GM12878 (cell line): ENCODE data around the gene FBXO21. TPM values are rescaled to one million over a fixed set of nuclear protein-coding genes. Genes with fewer than 3 reads are reported as not detected.

Experiments used
- ATAC-seq: fragments of 200-7000 bp; cut with Tn5 transposase; 3 replicates; pipeline ENCODE4 v1.9.1; 2020; ENCODE audit warnings: mild to moderate bottlenecking, moderate library complexity
- BruUV-seq: library from RNA; stranded (reverse); fragments of 400-500 nt; replicated peaks from 2 replicates; lab custom pipeline; 2021; lab: Mats Ljungman, UMichigan
- CTCF ChIA-PET: fragments of 300-600 bp; sonication (Branson Sonifier 250); formaldehyde crosslinking; extraction: SDS; loops from one replicate; lab custom pipeline; 2021; ENCODE audit warnings: inconsistent platforms; lab: Yijun Ruan, JAX
- POLR2A ChIA-PET: fragments of 350-600 bp; formaldehyde crosslinking; extraction: SDS; loops from one replicate; lab custom pipeline; 2021; ENCODE audit warnings: inconsistent platforms; lab: Charles Lee
- RAD21 ChIA-PET: fragments of 300-600 bp; sonication (Branson Sonifier 250); formaldehyde crosslinking; loops from one replicate; lab custom pipeline; 2023; ENCODE audit warnings: antibody characterized with exemption; ENCODE audit not compliant: unreplicated experiment; lab: Charles Lee
- SMC1A ChIA-PET: fragments of 300-600 bp; sonication (Branson Sonifier 250); formaldehyde crosslinking; loops from one replicate; lab custom pipeline; 2023; ENCODE audit not compliant: unreplicated experiment, uncharacterized antibody; lab: Charles Lee
- DNase-seq: peaks from one replicate; pipeline ENCODE4 v3.0.0-alpha.2; 2011; ENCODE audit warnings: low read depth, low spot score
- FAIRE-seq: peaks from 3 replicates; lab custom pipeline; 2011; peaks lifted over from hg19 to GRCh38; lab: Jason Lieb, UNC
- H2AFZ ChIP-seq: 2 replicates; pipeline ENCODE4 v1.6.0; 2011; ENCODE audit warnings: low read depth, low read length, control low read depth; ENCODE audit not compliant: control insufficient read depth
- H3K27ac ChIP-seq: 2 replicates; pipeline ENCODE4 v1.5.1; 2011; ENCODE audit warnings: control low read depth; ENCODE audit not compliant: control insufficient read depth, insufficient read depth
- H3K27me3 ChIP-seq, 2 experiments: replicated peaks in 1 of 2; 2 replicates each; pipeline versions ENCODE4 v1.6.0 to v1.6.1; 2011; ENCODE audit warnings: low read length in 1 of 2; ENCODE audit not compliant: control insufficient read depth in 2 of 2, insufficient read depth in 2 of 2
- H3K36me3 ChIP-seq, 2 experiments: 2 replicates each; pipeline ENCODE4 v1.5.1; 2011; ENCODE audit warnings: low read length in 1 of 2; ENCODE audit not compliant: control insufficient read depth in 2 of 2, insufficient read depth in 2 of 2
- H3K4me1 ChIP-seq: 2 replicates; pipeline ENCODE4 v1.6.1; 2011; ENCODE audit warnings: mild to moderate bottlenecking, low read length, moderate library complexity, mixed read lengths; ENCODE audit not compliant: control insufficient read depth, insufficient read depth
- H3K4me2 ChIP-seq: 2 replicates; pipeline ENCODE4 v1.6.0; 2011; ENCODE audit warnings: control low read depth; ENCODE audit not compliant: control insufficient read depth, insufficient read depth
- H3K4me3 ChIP-seq: fragments of 200-600 bp; sonication (generic); 2 replicates; pipeline ENCODE4 v1.5.1; 2016
- H3K79me2 ChIP-seq: 2 replicates; pipeline ENCODE4 v1.6.0; 2011; ENCODE audit warnings: low read length; ENCODE audit not compliant: control insufficient read depth, insufficient read depth
- H3K9ac ChIP-seq: 2 replicates; pipeline ENCODE4 v1.8.0; 2011; ENCODE audit warnings: low read length, control low read depth, mixed read lengths; ENCODE audit not compliant: control insufficient read depth, insufficient read depth
- H3K9me3 ChIP-seq: replicated peaks from 3 replicates; pipeline ENCODE4 v1.5.1; 2011; ENCODE audit warnings: mild to moderate bottlenecking, low read length; ENCODE audit not compliant: control insufficient read depth, insufficient read depth
- H4K20me1 ChIP-seq: 2 replicates; pipeline ENCODE4 v1.6.0; 2011; ENCODE audit not compliant: control insufficient read depth, insufficient read depth
- BCLAF1 ChIP-seq: fragments of 450-650 bp; IDR thresholded peaks from 2 replicates; pipeline ENCODE4 v1.6.1; 2017; ENCODE audit warnings: antibody characterized with exemption, mild to moderate bottlenecking, moderate library complexity
- CHD1 ChIP-seq: IDR thresholded peaks from 2 replicates; pipeline ENCODE4 v1.6.1; 2012; ENCODE audit warnings: low read depth, low read length, improper control_type of control experiment
- IRF5 ChIP-seq: fragments of 450-650 bp; IDR thresholded peaks from 2 replicates; pipeline ENCODE4 v1.6.1; 2017; ENCODE audit warnings: borderline replicate concordance
- POLR2A ChIP-seq: IDR thresholded peaks from 2 replicates; pipeline ENCODE4 v1.6.1; 2011; ENCODE audit warnings: low read depth, mild to moderate bottlenecking, low read length
- WGBS: methylation state at CpG from one replicate; pipeline ENCODE4 v1.1.6; 2016; ENCODE audit warnings: low lambda C conversion rate; ENCODE audit not compliant: insufficient replicate concordance, insufficient coverage; ENCODE audit errors: missing lambda C conversion rate; 5-methylcytosine and 5-hydroxymethylcytosine counted together
- in situ Hi-C: fragments of 300-500 bp; cut with MboI; formaldehyde crosslinking; loops from 9 replicates; pipeline ENCODE4 v1.14.3; 2018; ENCODE audit warnings: mixed read lengths
- intact Hi-C: fragments of 100-400 bp; cut with micrococcal nuclease; formaldehyde crosslinking; loops from one replicate; pipeline ENCODE4 v1.14.2; 2022; ENCODE audit not compliant: unreplicated experiment
- polyA plus RNA-seq, 11 experiments: library from polyadenylated mRNA; depleted of rRNA in 4 of 11; unstranded in 6 of 11; stranded (reverse) in 5 of 11; fragments of >200 nt; fragmentation: Nextera tagmentation in 4 of 11; fragmentation: Illumina TruSeq in 1 of 11; extraction: Ambion mirVana in 4 of 11; extraction: Trizol in 1 of 11; gene quantifications; 1 replicate in 1 of 11; 2 replicates in 10 of 11; pipeline versions ENCODE4 v1.2.1 to v1.2.3, GENCODE V29; 2011 to 2016; ENCODE audit warnings: inconsistent platforms in 2 of 11, missing spikeins in 2 of 11, low read depth in 1 of 11
- total RNA-seq, 4 experiments: library from RNA; depleted of rRNA in 3 of 4; stranded (reverse); fragments of >200 nt in 3 of 4; fragmentation: Illumina TruSeq in 1 of 4; extraction: Trizol in 1 of 4; gene quantifications; 2 replicates each; pipeline versions ENCODE4 v1.2.1 to v1.2.3, GENCODE V29; 2013 to 2021

FBXO21 gene
- total and polyA plus RNA-seq, 10 of the 15 experiments (the other 5 are each of a cell fraction or from before 2014, with no cell fraction given) = 5.5 to 32.6 (median 18.9) TPM

DNA sequence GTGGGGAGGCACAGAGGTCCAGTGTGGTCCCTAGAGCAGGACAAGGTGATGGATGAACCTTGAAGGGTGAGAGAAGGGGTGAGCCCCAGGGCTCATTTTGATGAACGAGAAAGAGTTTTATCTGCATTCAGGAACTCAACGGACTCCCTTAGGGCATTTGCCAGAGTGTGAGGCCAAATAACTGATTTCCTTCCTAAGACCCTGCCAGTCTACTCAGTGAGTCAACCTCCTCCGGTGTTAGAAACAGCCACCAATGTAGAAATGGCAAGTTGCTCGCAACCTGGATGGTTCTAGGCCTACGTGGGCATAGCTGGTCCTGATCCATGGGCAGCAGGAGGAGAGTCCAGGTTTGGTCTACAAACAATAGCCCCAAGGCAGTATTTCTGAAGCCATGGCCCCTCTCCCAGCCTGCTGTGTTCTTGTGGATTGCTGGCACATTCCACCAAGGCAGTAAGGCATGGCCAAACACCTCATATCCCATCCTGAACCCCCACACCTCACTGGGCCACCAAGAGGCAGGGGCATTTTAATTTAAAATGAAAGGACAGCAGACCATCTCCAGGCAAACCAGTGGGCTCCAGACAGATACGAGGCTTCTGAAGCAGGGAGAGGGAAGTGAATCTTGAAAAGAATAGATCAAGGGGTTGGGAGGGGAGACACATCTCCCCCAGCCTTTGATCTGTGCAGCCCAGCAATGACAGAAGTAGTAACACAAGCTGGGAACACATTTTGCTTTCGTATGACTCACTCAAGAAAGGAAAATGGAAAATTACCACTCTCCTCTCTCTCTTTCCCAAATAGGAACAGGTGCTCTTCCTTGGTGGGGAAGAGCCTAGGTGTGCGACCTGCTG is 65.6 kb downstream of the FBXO21 start:
- FAIRE-seq = no peak
- POLR2A ChIA-PET = no interaction called here
- TF ChIP-seq BCLAF1 = no peak
- TF ChIP-seq POLR2A = no peak
- no peak for TF ChIP-seq IRF5
- no peak for TF ChIP-seq CHD1
- no peaks in the 10 kb centered on the region for H3K27me3 ChIP-seq
- H3K4me2 ChIP-seq = no peak overlapping the region
- H3K9me3 ChIP-seq = peaks cover 3% of the 10 kb centered on the region; the same call in 1 of the 3 replicates
- H3K9ac ChIP-seq = no peak overlapping the region
- no peak overlapping the region for H2AFZ ChIP-seq
- H3K79me2 ChIP-seq = no peaks in the 10 kb centered on the region
- SMC1A ChIA-PET = interaction anchor here (1.2 kb wide), 1 partner anchor 13 kb away, joined by 3 read pairs; no protein-coding TSS in a partner anchor
- RAD21 ChIA-PET = no interaction called here
- H4K20me1 ChIP-seq = no peaks in the 10 kb centered on the region
- 68% methylated on average over 8 of the region's 8 CpGs for WGBS
- no peak for ATAC-seq
- no peak overlapping the region for H3K4me3 ChIP-seq
- CTCF ChIA-PET = interaction anchor here (0.8 kb wide), 1 partner anchor 19 kb away, joined by 3 read pairs; no protein-coding TSS in a partner anchor
- no peaks in the 10 kb centered on the region for H3K36me3 ChIP-seq
- no peak overlapping the region for H3K27ac ChIP-seq
- in situ Hi-C loops = no loop called here
- no TSS peak for BruUV-seq
- no peaks in the 10 kb centered on the region for H3K4me1 ChIP-seq
- intact Hi-C loops = no loop called here
- no peak for DNase-seq
